Dendritic cell treated with granulocyte-macrophage colony-stimulating factor and Interleukin-4, amounts not matched to agents 40 ng/mL and 50 ng/mL, for 4 days (primary cell): Measurements from ENCODE around the gene PMP22.
"Not testable (repeated sequence)": the region's sequence is repeated elsewhere in the genome, so short reads cannot be mapped to it uniquely, and the experiment has no call there.

ENCODE experiments used
- H3K27ac Mint-ChIP-seq: one replicate; pipeline ENCODE4 v1.8.0; 2022; ENCODE audit warnings: mild to moderate bottlenecking, mixed read lengths
- H3K27me3 Mint-ChIP-seq: one replicate; pipeline ENCODE4 v1.8.0; 2022; ENCODE audit warnings: mild to moderate bottlenecking, mixed read lengths
- H3K36me3 Mint-ChIP-seq: one replicate; pipeline ENCODE4 v1.8.0; 2022; ENCODE audit warnings: low read depth, mixed read lengths
- H3K4me1 Mint-ChIP-seq: one replicate; pipeline ENCODE4 v1.8.0; 2022; ENCODE audit warnings: low read depth, mixed read lengths
- H3K4me3 Mint-ChIP-seq: one replicate; pipeline ENCODE4 v1.8.0; 2022; ENCODE audit warnings: mild to moderate bottlenecking, moderate library complexity, mixed read lengths
- H3K9me3 Mint-ChIP-seq: one replicate; pipeline ENCODE4 v1.8.0; 2022; ENCODE audit warnings: mixed read lengths
- intact Hi-C: fragments of 100-400 bp; cut with micrococcal nuclease; formaldehyde crosslinking; loops from one replicate; pipeline ENCODE4 v1.15.0; 2022

The PMP22 gene

DNA sequence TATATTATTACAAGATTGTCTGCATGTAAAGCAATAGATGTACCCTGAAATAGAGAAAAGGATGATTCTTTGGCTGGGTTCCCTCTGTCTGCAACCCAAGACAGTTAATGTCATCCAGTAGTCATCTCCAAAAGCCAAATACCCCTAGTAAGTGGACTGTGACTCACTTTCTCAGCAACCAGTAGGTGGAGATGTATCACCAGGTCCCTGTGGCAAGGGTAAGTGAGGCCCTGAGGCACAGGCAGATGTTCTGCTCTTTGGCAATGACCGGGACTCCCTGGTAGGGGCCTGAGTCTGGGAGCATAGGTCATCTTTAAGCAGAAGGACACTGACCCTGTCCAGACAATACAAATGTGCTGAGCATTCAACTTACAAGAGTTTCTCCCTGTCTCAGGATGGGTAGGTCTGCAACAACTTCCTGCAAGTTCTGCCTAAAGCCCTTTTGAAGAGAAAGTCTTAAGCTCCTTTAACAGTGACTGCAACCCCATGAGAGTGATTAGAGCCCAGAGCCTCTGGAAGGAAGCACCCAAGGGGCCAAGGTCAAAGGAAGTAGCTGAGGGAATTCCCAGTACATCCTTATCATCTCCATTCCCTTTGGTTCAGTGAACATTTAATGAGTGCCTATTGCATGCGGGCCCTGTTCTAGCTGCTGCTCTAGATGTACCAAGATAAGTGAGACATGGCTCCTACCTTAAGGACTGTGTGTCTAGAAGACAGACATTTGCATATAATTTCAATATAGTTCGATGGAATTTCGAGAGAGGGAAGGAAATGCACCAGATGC, 31.9 kb downstream of the PMP22 start:
- Mint-ChIP-seq H3K9me3 (no peaks in the 10 kb centered on the region), H3K27me3 (peaks cover 5% of the 10 kb centered on the region), H3K4me3 (no peak overlapping the region), H3K36me3 (peaks cover 30% of the 10 kb centered on the region), H3K4me1 (peaks cover 39% of the 10 kb centered on the region), H3K27ac (peak overlapping the region; percentile 10)
- intact Hi-C loops = loop anchor here (2.0 kb wide), 1 partner anchor 270 kb away; no protein-coding TSS in a partner anchor

DNA sequence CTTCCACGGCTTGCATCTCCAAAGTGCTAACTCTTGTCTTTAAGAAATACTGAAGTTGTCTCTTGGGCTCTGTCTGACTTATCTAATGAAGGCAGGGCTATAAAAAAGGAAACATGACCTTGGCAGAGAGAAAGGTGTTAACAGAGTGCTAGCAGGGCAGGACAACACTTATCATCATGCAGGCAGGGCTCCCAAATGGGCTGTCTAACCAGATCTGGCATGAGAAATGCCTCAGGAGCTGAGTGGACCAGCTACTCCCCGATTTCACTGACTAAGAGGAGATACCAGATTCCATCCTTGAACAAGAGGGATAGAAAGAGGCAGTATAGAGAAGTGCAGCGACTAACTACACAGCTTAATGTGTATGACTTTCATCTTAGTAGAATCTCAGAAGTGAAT, 32.6 kb downstream of the PMP22 start:
- Mint-ChIP-seq H3K27me3 (peaks cover 5% of the 10 kb centered on the region), H3K27ac (no peak overlapping the region), H3K4me1 (peaks cover 37% of the 10 kb centered on the region), H3K4me3 (no peak overlapping the region), H3K9me3 (no peaks in the 10 kb centered on the region), H3K36me3 (peaks cover 29% of the 10 kb centered on the region)
- intact Hi-C loops = loop anchor here (2.0 kb wide), 1 partner anchor 270 kb away; no protein-coding TSS in a partner anchor

DNA sequence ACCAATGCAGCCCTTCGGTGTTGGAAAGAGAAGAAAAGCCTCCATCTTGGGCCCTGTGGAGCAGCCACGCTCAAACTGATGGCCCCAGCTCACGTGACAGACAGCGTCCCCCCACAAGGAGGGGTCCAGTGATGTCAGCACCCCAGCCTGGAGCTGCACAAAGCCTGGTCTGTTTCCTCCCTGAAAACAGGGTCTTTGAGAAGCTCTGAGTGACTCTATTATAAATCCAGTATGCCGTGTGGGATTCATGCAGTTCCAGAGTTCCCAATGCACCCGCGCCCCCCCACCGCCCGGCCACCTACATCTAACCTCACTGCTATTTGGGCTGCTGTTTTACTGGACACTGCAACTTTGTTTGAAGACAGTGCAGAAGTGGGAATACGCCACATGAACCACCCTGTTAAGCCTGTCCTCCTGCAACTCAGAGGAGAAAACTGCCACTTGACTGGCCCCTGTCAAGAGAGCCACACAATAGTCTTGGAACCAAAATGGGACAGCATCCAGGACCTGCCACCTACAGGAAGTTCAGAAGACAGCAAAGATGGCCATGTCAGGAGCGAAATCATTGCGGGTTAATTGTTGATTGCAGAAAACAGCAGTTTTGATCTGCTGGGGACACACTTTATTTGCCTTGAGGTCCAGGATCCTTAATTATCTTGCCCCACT, 33.1 kb downstream of the PMP22 start:
- Mint-ChIP-seq H3K27ac (no peak overlapping the region), H3K9me3 (no peaks in the 10 kb centered on the region), H3K4me1 (peaks cover 35% of the 10 kb centered on the region), H3K27me3 (peaks cover 5% of the 10 kb centered on the region), H3K36me3 (peaks cover 29% of the 10 kb centered on the region), H3K4me3 (no peak overlapping the region)
- intact Hi-C loops = loop anchor here (2.0 kb wide), 1 partner anchor 271 kb away; no protein-coding TSS in a partner anchor

DNA sequence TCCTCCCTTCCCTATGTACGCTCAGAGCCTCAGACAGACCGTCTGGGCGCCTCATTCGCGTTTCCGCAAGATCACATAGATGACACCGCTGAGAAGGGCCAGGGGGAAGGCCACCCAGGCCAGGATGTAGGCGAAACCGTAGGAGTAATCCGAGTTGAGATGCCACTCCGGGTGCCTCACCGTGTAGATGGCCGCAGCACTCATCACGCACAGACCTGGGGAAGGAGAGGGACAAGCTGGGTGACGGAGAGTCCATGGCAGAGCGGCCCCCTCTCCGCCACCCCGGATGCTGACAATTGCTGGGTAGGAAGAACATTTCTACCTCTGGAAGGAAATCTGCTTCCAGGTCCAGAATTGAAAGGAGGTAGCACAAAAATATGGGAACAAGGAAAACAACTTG, 34.3 kb downstream of the PMP22 start:
- no peak overlapping the region for H3K27ac Mint-ChIP-seq
- peaks cover 25% of the 10 kb centered on the region for H3K36me3 Mint-ChIP-seq
- no peaks in the 10 kb centered on the region for H3K9me3 Mint-ChIP-seq

DNA sequence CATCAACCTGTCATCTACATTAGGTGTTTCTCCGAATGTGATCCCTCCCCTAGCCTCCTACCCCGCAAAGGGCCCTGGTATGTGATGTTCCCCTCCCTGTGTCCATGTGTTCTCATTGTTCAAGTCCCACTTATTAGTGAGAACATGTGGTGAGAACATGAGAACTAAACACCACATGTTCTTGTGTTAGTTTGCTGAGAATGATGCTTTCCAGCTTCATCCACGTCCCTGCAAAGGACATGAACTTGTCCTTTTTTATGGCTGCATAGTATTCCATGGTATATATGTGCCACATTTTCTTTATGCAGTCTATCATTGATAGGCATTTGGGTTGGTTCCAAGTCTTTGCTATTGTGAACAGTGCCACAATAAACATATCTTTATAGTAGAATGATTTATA, 43.3 kb downstream of the PMP22 start:
- H3K27ac Mint-ChIP-seq, H3K36me3 Mint-ChIP-seq, H3K27me3 Mint-ChIP-seq, intact Hi-C loops, H3K4me1 Mint-ChIP-seq, H3K4me3 Mint-ChIP-seq, H3K9me3 Mint-ChIP-seq: not testable (repeated sequence)

More for the DNA sequence above, 34.3 kb downstream of the PMP22 start:
- intact Hi-C loops = no loop called here
- Mint-ChIP-seq H3K4me3 (no peak overlapping the region), H3K4me1 (peaks cover 24% of the 10 kb centered on the region), H3K27me3 (peaks cover 5% of the 10 kb centered on the region)

DNA sequence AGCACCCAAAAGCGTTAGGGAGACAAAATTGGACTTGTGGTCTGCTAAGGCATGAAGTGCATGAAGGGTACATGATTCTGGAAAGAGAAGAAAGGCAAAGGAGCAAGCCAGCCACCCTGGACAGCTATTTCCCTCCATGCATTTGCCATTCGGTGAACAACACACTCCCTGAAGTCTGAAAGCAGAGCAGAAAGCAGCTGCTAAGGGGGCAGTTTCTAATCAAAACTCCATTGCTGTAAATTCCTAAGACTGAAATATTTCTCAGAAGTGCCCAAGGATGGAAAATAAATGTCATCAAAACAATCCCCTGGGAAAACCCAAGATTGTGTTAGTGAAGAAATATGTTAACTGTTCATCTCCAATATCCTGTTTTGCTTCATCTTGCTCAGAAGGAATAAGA, 44.3 kb downstream of the PMP22 start:
- intact Hi-C loops = no loop called here
- H3K4me3 Mint-ChIP-seq = no peak overlapping the region
- H3K27ac Mint-ChIP-seq = no peak overlapping the region
- no peaks in the 10 kb centered on the region for H3K9me3 Mint-ChIP-seq
- no peaks in the 10 kb centered on the region for H3K36me3 Mint-ChIP-seq
- peaks cover 9% of the 10 kb centered on the region for H3K27me3 Mint-ChIP-seq
- H3K4me1 Mint-ChIP-seq = no peaks in the 10 kb centered on the region

DNA sequence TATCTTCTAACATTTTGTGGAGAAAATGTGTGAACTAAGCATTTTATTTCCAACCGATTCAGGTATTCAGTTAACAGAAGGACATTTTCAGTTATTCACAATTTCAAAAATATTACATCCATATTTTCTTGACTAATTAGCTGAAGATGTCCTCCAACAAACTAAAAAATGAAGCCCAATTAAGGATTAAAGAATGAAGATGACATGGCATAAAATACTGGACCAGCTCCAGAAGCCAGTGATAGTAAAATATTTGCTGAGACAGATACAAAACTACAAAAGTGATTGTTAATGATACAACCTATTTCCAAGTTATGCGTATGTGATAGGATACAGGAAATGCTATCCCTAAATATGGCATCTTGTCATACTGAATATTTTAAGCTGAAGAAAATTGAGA, 48.6 kb downstream of the PMP22 start:
- no peaks in the 10 kb centered on the region for H3K9me3 Mint-ChIP-seq
- no peak overlapping the region for H3K4me3 Mint-ChIP-seq
- no peaks in the 10 kb centered on the region for H3K4me1 Mint-ChIP-seq
- no peak overlapping the region for H3K27ac Mint-ChIP-seq
- H3K27me3 Mint-ChIP-seq = peaks cover 6% of the 10 kb centered on the region
- H3K36me3 Mint-ChIP-seq = no peaks in the 10 kb centered on the region
- intact Hi-C loops = loop anchor here (10.0 kb wide), 1 partner anchor 1622 kb away; no protein-coding TSS in a partner anchor

DNA sequence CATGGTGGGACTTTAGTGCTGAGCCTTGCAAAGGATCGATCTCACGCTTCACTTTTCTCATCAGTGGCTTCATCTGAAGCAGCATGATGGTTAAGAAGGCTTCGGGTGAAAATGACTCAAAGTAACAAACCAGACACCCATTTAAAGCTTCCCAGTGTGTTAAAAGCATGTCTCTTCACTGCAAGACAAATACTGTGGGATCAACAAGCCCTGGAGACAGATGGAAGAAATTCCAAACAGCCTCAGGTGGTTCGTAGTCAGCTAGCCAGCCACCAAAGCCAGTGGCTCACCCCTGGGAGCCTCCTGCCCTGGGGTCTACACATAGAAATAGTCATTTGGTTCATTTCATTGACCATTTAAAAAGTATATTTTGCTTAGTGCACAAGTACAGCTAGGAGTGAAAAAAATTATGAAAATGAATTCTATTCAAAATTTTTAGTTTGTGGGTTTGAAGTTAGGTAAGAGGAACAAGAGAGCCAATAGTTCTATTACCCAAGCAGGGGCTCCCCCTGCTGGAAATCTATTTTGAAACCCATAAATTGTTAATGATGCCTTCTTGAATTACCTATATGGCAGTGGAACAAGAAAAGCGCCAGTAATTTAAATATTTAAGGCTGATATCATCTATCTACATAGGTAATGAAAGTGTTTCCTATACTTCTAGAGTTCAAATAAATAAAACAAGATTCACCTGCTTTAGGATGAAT, 51.6 kb downstream of the PMP22 start:
- Mint-ChIP-seq H3K27ac (no peak overlapping the region), H3K4me1 (no peaks in the 10 kb centered on the region), H3K36me3 (no peaks in the 10 kb centered on the region), H3K9me3 (no peaks in the 10 kb centered on the region), H3K27me3 (peaks cover 16% of the 10 kb centered on the region), H3K4me3 (no peak overlapping the region)
- intact Hi-C loops = loop anchor here (5.0 to 10.0 kb wide), 2 partner anchors 1619 to 1876 kb away; no protein-coding TSS in a partner anchor

DNA sequence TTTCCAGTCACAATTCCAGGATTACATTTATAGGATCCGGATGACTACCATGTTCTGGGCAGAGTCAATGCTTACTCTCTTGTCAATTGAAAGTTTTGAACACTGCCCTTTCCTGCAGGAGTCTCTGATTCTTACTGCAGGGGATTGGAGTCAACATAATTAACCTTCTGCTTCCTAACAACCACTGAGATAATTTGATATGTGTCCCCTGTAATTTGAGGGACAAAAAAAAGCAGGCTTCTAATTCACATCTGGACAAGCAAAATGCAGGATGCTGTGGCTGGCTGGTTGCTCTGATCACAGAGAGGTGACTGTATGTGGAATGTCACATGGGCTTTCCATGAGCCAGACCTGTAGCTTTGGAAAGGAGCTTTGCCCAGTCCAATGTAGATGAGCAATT, 54.9 kb downstream of the PMP22 start:
- Mint-ChIP-seq H3K27me3 (peaks cover 20% of the 10 kb centered on the region), H3K36me3 (no peaks in the 10 kb centered on the region), H3K4me3 (no peak overlapping the region), H3K9me3 (no peaks in the 10 kb centered on the region), H3K4me1 (no peaks in the 10 kb centered on the region), H3K27ac (no peak overlapping the region)
- intact Hi-C loops = loop anchor here (5.0 to 10.0 kb wide), 2 partner anchors 1615 to 1873 kb away; no protein-coding TSS in a partner anchor

DNA sequence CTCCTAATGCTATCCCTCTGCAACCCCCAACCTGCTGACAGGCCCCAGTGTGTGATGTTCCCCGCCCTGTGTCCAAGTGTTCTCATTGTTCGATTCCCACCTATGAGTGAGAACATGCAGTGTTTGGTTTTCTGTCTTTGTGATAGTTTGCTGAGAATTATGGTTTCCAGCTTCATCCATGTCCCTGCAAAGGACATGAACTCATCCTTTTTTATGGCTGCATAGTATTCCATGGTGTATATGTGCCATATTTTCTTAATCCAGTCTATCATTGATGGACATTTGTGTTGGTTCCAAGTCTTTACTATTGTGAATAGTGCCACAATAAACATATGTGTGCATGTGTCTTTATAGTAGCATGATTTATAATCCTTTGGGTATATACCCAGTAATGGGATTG, 62.1 kb downstream of the PMP22 start:
- H3K36me3 Mint-ChIP-seq, H3K4me1 Mint-ChIP-seq, H3K27ac Mint-ChIP-seq, H3K4me3 Mint-ChIP-seq, intact Hi-C loops: not testable (repeated sequence)
- peaks cover 11% of the 10 kb centered on the region for H3K27me3 Mint-ChIP-seq
- peaks cover 23% of the 10 kb centered on the region for H3K9me3 Mint-ChIP-seq

DNA sequence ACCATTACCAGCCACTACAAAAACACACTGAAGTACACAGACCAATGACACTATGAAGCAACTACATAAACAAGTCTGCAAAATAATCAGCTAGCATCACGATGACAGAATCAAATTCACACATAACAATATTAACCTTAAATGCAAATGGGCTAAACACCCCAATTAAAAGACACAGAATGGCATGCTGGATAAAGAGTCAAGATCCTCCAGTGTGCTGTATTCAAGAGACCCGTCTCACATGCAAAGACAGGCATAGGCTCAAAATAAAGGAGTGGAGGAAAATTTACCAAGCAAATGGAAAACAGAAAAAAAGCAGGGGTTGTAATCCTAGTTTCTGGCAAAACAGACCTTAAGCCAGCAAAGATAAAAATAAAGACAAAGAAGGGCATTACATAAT, 64.6 kb downstream of the PMP22 start:
- intact Hi-C loops, H3K4me3 Mint-ChIP-seq, H3K4me1 Mint-ChIP-seq, H3K27me3 Mint-ChIP-seq, H3K27ac Mint-ChIP-seq, H3K36me3 Mint-ChIP-seq: not testable (repeated sequence)
- peaks cover 29% of the 10 kb centered on the region for H3K9me3 Mint-ChIP-seq

DNA sequence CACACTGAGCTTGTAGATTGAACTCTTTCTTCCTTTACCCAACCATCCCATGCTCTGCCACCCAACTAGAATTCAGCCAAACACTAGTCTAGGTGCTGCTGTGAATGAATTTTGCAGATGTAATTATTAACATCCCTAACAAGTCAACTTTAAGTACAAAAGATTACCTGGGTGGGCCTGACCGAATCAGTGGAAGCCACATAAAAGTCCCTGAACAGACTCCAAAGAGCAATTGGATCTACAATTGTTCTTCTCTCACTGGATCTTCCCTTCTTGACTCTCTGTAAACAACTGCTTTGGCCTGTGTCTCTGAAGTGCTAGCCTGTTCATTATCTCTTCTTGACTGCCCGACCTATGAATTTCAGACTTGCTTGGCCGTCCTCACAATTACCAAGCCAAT, 67.9 kb downstream of the PMP22 start:
- no peaks in the 10 kb centered on the region for H3K4me1 Mint-ChIP-seq
- peaks cover 3% of the 10 kb centered on the region for H3K27me3 Mint-ChIP-seq
- H3K36me3 Mint-ChIP-seq = no peaks in the 10 kb centered on the region
- no peak overlapping the region for H3K27ac Mint-ChIP-seq
- intact Hi-C loops = no loop called here
- H3K4me3 Mint-ChIP-seq = no peak overlapping the region
- peaks cover 29% of the 10 kb centered on the region for H3K9me3 Mint-ChIP-seq

DNA sequence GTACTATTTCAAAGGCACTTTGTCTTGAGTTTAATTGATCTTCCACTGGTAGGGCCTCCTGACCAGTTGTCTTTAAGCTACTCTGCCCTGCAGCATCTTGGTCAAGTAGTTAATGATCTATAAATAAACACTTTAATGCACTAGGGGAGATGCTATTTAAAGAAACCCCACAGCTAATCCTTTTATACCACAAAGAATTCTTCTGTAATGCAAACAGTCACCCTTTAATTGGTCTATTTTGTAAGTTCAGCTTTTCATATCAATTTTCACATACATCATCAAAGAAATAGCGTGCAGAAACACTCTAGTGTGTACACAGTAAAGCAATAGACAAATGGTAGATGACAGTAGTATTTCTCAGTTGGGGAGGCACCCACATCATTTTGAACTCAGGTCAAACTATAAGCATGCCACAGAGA, 70.3 kb downstream of the PMP22 start:
- peaks cover 16% of the 10 kb centered on the region for H3K9me3 Mint-ChIP-seq
- H3K4me1 Mint-ChIP-seq = no peaks in the 10 kb centered on the region

DNA sequence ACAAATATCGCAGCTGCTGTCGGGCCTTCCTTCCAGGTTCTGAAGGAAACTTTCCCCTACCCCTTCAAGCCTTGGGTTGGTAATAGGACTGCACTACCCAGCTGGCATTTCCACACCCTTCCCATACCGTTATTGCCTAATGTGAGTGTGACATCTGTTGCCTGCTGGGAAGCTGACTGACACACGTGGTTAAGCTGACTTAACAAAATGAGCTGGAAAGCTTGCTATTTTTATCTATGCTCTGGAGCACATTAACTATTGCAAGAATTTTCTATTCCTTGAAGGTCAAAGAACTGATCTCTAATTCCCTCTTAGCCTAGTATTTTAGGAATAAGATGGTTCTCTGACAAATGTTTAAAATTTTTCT, 79.5 kb downstream of the PMP22 start:
- H3K9me3 Mint-ChIP-seq = no peaks in the 10 kb centered on the region
- no peak overlapping the region for H3K4me3 Mint-ChIP-seq
- peaks cover 14% of the 10 kb centered on the region for H3K4me1 Mint-ChIP-seq
- intact Hi-C loops = no loop called here
- no peaks in the 10 kb centered on the region for H3K36me3 Mint-ChIP-seq
- no peak overlapping the region for H3K27ac Mint-ChIP-seq
- H3K27me3 Mint-ChIP-seq = no peaks in the 10 kb centered on the region

More for the DNA sequence above, 70.3 kb downstream of the PMP22 start:
- intact Hi-C loops = no loop called here
- no peak overlapping the region for H3K27ac Mint-ChIP-seq
- no peak overlapping the region for H3K4me3 Mint-ChIP-seq
- H3K27me3 Mint-ChIP-seq = peaks cover 2% of the 10 kb centered on the region
- H3K36me3 Mint-ChIP-seq = no peaks in the 10 kb centered on the region
